NB4 (cell line): ENCODE data around the gene GPATCH8.

Source experiments
- CTCF ChIP-seq: IDR thresholded peaks from one replicate; pipeline ENCODE4 v1.5.1; 2012; ENCODE audit warnings: low read depth, low read length
- MAX ChIP-seq: IDR thresholded peaks from 2 replicates; pipeline ENCODE4 v1.6.1; 2011; ENCODE audit warnings: low read depth, low read length
- MYC ChIP-seq: IDR thresholded peaks from 2 replicates; pipeline ENCODE4 v1.6.1; 2011; ENCODE audit warnings: low read depth, low read length
- POLR2A ChIP-seq: IDR thresholded peaks from 2 replicates; pipeline ENCODE4 v1.6.1; 2011; ENCODE audit warnings: mild to moderate bottlenecking; ENCODE audit not compliant: insufficient read length; ENCODE audit errors: extremely low read depth

- no peak for TF ChIP-seq CTCF
- no peak for TF ChIP-seq POLR2A
- no peak for TF ChIP-seq MYC
- no peak for TF ChIP-seq MAX
Observed at GRCh38 chr17:44358066-44358465, 145.1 kb downstream of the GPATCH8 start.
